Neural progenitor cell (in vitro differentiated cells): Measurements from ENCODE around the gene VSTM4. TPM values are rescaled to one million over a fixed set of nuclear protein-coding genes. Genes with fewer than 3 reads are reported as not detected.

Experiments used
- DNase-seq: peaks from one replicate; pipeline ENCODE4 v3.0.0-alpha.2; 2016; ENCODE audit warnings: low spot score
- H2AFZ ChIP-seq: fragments of 200-600 bp; sonication (generic); replicated peaks from 2 replicates; pipeline ENCODE4 v1.6.1; 2016; ENCODE audit warnings: antibody characterized with exemption
- H3F3A ChIP-seq: fragments of 200-600 bp; sonication (generic); 2 replicates; pipeline ENCODE4 v1.6.1; 2016; ENCODE audit warnings: antibody characterized with exemption, low read depth
- H3K27ac ChIP-seq: fragments of 200-600 bp; sonication (generic); 2 replicates; pipeline ENCODE4 v1.5.1; 2016; ENCODE audit warnings: mild to moderate bottlenecking
- H3K27me3 ChIP-seq: fragments of 200-600 bp; sonication (generic); 2 replicates; pipeline ENCODE4 v1.6.1; 2016; ENCODE audit warnings: mild to moderate bottlenecking, moderate library complexity
- H3K36me3 ChIP-seq: fragments of 200-600 bp; sonication (generic); 2 replicates; pipeline ENCODE4 v1.5.1; 2016
- H3K4me1 ChIP-seq: fragments of 200-600 bp; sonication (generic); 2 replicates; pipeline ENCODE4 v1.6.1; 2016; ENCODE audit warnings: mixed run types
- H3K4me2 ChIP-seq: fragments of 200-600 bp; sonication (generic); 2 replicates; pipeline ENCODE4 v1.6.1; 2016
- H3K4me3 ChIP-seq: fragments of 200-600 bp; sonication (generic); 2 replicates; pipeline ENCODE4 v1.5.1; 2016
- H3K79me2 ChIP-seq: fragments of 200-600 bp; sonication (generic); 2 replicates; pipeline ENCODE4 v1.6.1; 2016; ENCODE audit warnings: low read depth
- H3K9ac ChIP-seq: fragments of 200-600 bp; sonication (generic); 2 replicates; pipeline ENCODE4 v1.6.1; 2016
- H3K9me3 ChIP-seq: fragments of 200-600 bp; sonication (generic); 2 replicates; pipeline ENCODE4 v1.5.1; 2016; ENCODE audit warnings: low read depth
- H4K20me1 ChIP-seq: fragments of 200-600 bp; sonication (generic); 2 replicates; pipeline ENCODE4 v1.6.1; 2016; ENCODE audit warnings: low read depth
- H3K27ac Mint-ChIP-seq: 3 replicates; pipeline ENCODE4 v1.8.0; 2021; ENCODE audit warnings: mixed read lengths
- H3K27me3 Mint-ChIP-seq: 2 replicates; pipeline ENCODE4 v1.8.0; 2022; ENCODE audit warnings: low read depth, mild to moderate bottlenecking, inconsistent platforms, moderate library complexity, mixed read lengths; ENCODE audit not compliant: insufficient read depth
- H3K36me3 Mint-ChIP-seq: 3 replicates; pipeline ENCODE4 v1.8.0; 2021; ENCODE audit warnings: mixed read lengths
- H3K4me1 Mint-ChIP-seq: 3 replicates; pipeline ENCODE4 v1.8.0; 2021; ENCODE audit warnings: mixed read lengths
- H3K4me3 Mint-ChIP-seq: 3 replicates; pipeline ENCODE4 v1.8.0; 2021; ENCODE audit warnings: mild to moderate bottlenecking, moderate library complexity, mixed read lengths
- H3K9me3 Mint-ChIP-seq: 3 replicates; pipeline ENCODE4 v1.8.0; 2020; ENCODE audit warnings: mixed read lengths
- EZH2 ChIP-seq: fragments of 200-600 bp; sonication (generic); IDR thresholded peaks from 2 replicates; pipeline ENCODE4 v1.6.1; 2017; ENCODE audit warnings: antibody characterized with exemption, mild to moderate bottlenecking, moderate library complexity
- EZH2phosphoT487 ChIP-seq: fragments of 200-600 bp; sonication (generic); IDR thresholded peaks from 2 replicates; pipeline ENCODE4 v1.6.1; 2017; ENCODE audit warnings: antibody characterized with exemption
- total RNA-seq: library from RNA; depleted of rRNA; stranded (reverse); fragments of >200 nt; gene quantifications from 2 replicates; pipeline ENCODE4 v1.2.3, GENCODE V29; 2015; ENCODE audit warnings: low replicate concordance
- TF ChIP-seq, protein P1 (sequence below): fragments of 200-600 bp; sonication (generic); IDR thresholded peaks from 2 replicates; pipeline ENCODE4 v1.5.1; 2017; ENCODE audit warnings: antibody characterized with exemption, mild to moderate bottlenecking

The VSTM4 gene
- total RNA-seq, 1 donor from 2014 or later, result 0.92 TPM

DNA sequence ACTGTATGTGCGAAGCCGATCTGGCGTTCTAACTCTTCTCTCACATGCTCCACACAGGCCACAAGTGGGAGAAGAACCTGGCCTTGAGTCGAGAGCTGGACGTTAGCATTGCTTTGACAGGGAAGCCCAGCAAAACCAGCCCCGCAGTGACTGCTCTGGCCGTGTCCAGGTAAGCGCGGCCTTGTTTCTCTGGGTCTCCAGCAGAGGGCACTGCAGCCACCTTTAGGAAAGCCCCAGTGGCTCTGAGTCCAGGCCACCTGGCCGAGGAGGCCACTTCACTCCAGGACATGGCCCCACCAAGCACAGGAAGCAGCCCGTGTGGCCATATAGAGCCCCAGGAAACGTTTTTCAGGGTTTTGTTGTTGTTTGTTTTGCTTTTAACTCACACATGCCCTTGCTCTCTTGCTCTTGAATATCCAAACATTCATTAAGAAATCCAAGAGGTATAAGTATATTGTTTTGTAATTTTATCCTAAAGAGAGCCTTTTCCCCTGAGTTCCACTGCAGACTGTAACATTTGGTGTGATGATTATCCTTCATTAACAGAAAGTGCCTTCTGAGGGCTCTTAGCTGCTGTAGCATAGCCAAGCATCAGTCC is 133.9 kb downstream of the VSTM4 start:
- TF ChIP-seq, protein P1, sequence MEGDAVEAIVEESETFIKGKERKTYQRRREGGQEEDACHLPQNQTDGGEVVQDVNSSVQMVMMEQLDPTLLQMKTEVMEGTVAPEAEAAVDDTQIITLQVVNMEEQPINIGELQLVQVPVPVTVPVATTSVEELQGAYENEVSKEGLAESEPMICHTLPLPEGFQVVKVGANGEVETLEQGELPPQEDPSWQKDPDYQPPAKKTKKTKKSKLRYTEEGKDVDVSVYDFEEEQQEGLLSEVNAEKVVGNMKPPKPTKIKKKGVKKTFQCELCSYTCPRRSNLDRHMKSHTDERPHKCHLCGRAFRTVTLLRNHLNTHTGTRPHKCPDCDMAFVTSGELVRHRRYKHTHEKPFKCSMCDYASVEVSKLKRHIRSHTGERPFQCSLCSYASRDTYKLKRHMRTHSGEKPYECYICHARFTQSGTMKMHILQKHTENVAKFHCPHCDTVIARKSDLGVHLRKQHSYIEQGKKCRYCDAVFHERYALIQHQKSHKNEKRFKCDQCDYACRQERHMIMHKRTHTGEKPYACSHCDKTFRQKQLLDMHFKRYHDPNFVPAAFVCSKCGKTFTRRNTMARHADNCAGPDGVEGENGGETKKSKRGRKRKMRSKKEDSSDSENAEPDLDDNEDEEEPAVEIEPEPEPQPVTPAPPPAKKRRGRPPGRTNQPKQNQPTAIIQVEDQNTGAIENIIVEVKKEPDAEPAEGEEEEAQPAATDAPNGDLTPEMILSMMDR, result peak; percentile 82
- TF ChIP-seq EZH2, result no peak
- H3K4me2 ChIP-seq, result no peak overlapping the region
- H3K27ac Mint-ChIP-seq, result no peak overlapping the region
- no peak overlapping the region for H3K4me3 ChIP-seq
- no peaks in the 10 kb centered on the region for H3K79me2 ChIP-seq
- no peak overlapping the region for H3K9ac ChIP-seq
- H3K27me3 ChIP-seq, result no peaks in the 10 kb centered on the region
- H3K36me3 Mint-ChIP-seq, result no peaks in the 10 kb centered on the region
- peak overlapping the region; percentile 38 for H2AFZ ChIP-seq
- H3K4me1 Mint-ChIP-seq, result no peaks in the 10 kb centered on the region
- H3K4me3 Mint-ChIP-seq, result no peak overlapping the region
- H3K27me3 Mint-ChIP-seq, result peaks cover 16% of the 10 kb centered on the region
- DNase-seq, result peak; percentile 85
- H3K9me3 Mint-ChIP-seq, result no peaks in the 10 kb centered on the region
- no peaks in the 10 kb centered on the region for H3K4me1 ChIP-seq
- H3K27ac ChIP-seq, result no peak overlapping the region
- H4K20me1 ChIP-seq, result no peaks in the 10 kb centered on the region
- no peaks in the 10 kb centered on the region for H3K9me3 ChIP-seq
- H3F3A ChIP-seq, result no peaks in the 10 kb centered on the region
- no peaks in the 10 kb centered on the region for H3K36me3 ChIP-seq

DNA sequence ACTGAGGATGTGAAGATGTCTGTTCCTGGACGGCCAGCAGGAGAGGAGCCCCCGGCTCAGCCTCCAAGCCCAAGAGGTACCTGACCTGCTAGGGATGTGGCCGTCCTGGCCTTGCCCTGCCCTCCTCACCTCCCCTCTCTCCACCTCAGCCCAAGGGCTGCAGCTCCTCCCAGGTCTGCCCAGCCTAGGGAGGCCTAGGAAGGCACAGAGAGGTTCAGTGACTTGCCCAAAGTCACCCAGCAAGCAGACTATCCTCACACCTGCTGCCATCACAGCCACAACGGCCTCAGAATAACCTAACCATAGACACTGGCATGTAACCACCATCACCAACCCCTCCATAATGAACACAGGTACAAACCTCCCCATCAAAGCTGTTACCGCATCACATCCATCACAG is 137.0 kb downstream of the VSTM4 start:
- H3K4me3 Mint-ChIP-seq, result no peak overlapping the region
- Histone ChIP-seq H3K4me3 (no peak overlapping the region), H2AFZ (no peak overlapping the region), H3K4me2 (no peak overlapping the region), H3K27ac (no peak overlapping the region), H3F3A (no peaks in the 10 kb centered on the region), H3K27me3 (no peaks in the 10 kb centered on the region), H3K9me3 (no peaks in the 10 kb centered on the region), H4K20me1 (no peaks in the 10 kb centered on the region), H3K79me2 (no peaks in the 10 kb centered on the region), H3K9ac (no peak overlapping the region), H3K36me3 (no peaks in the 10 kb centered on the region), H3K4me1 (no peaks in the 10 kb centered on the region)
- no peaks in the 10 kb centered on the region for H3K9me3 Mint-ChIP-seq
- no peak for TF ChIP-seq EZH2phosphoT487
- TF ChIP-seq EZH2, result no peak
- TF ChIP-seq, protein P1, result no peak
- peaks cover 10% of the 10 kb centered on the region for H3K27me3 Mint-ChIP-seq
- DNase-seq, result no peak
- no peaks in the 10 kb centered on the region for H3K4me1 Mint-ChIP-seq
- H3K27ac Mint-ChIP-seq, result no peak overlapping the region
- H3K36me3 Mint-ChIP-seq, result no peaks in the 10 kb centered on the region

DNA sequence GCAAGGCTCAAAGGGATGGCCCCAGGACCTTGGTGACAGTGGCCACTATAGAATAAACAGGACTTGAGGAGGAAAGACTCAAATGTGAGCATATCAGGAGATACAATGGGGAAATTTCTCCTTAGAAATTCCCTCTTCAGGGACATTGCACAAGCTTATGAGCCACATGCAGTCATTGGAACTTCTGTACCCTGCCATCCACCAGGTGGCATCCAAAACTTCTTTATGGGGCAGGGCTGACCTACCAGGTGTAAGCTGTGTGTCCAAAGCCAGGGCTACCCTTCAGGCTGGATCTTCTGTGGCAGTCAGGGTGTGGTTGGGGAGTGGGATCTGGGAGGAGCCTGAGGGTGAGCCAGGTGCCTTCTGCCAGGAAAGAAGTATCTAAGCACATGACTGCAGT is 139.1 kb downstream of the VSTM4 start:
- DNase-seq, result peak; percentile 27

More for the DNA sequence above, 139.1 kb downstream of the VSTM4 start:
- Mint-ChIP-seq H3K27me3 (peaks cover 7% of the 10 kb centered on the region), H3K4me3 (no peak overlapping the region), H3K36me3 (no peaks in the 10 kb centered on the region), H3K4me1 (no peaks in the 10 kb centered on the region), H3K9me3 (peaks cover 2% of the 10 kb centered on the region), H3K27ac (no peak overlapping the region)
- no peak overlapping the region for H2AFZ ChIP-seq
- TF ChIP-seq EZH2 (no peak), EZH2phosphoT487 (no peak)
- TF ChIP-seq, protein P1, result peak; percentile 32
- no peaks in the 10 kb centered on the region for H4K20me1 ChIP-seq
- no peak overlapping the region for H3K4me2 ChIP-seq
- no peak overlapping the region for H3K9ac ChIP-seq
- H3K27me3 ChIP-seq, result no peaks in the 10 kb centered on the region
- H3K4me1 ChIP-seq, result no peaks in the 10 kb centered on the region
- H3F3A ChIP-seq, result no peaks in the 10 kb centered on the region
- no peaks in the 10 kb centered on the region for H3K79me2 ChIP-seq
- H3K36me3 ChIP-seq, result no peaks in the 10 kb centered on the region
- H3K27ac ChIP-seq, result no peak overlapping the region
- H3K9me3 ChIP-seq, result no peaks in the 10 kb centered on the region
- no peak overlapping the region for H3K4me3 ChIP-seq
